ENCODE measurements around the gene CYP26A1.
A peak's percentile ranks its signal among the peaks of the same experiment; 100 is the strongest.

The CYP26A1 gene

GRCh38 chr10:93072225-93072712 is 1.4 kb upstream of the CYP26A1 start:
- Histone ChIP-seq H3K27me3 (peaks cover 81% of the 10 kb centered on the region), H3K4me3 (ENCODE audit: low read depth, low read length) (peak overlapping the region; percentile 25), H3K36me3 (no peaks in the 10 kb centered on the region), H3K4me1 (no peaks in the 10 kb centered on the region), H3K9me3 (no peaks in the 10 kb centered on the region)
- no peak for TF ChIP-seq CTCF (IDR thresholded peaks at IDR 0.05; ENCODE audit: low read depth, low read length)
- DNase-seq, result no peak

- H3K9me3 ChIP-seq, result no peaks in the 10 kb centered on the region
- H3K4me3 ChIP-seq (ENCODE audit: low read depth, low read length), result no peak overlapping the region
- H3K4me1 ChIP-seq, result no peaks in the 10 kb centered on the region
- H3K27me3 ChIP-seq, result peaks cover 81% of the 10 kb centered on the region
- no peak for DNase-seq
- TF ChIP-seq CTCF (IDR thresholded peaks at IDR 0.05; ENCODE audit: low read depth, low read length), result no peak
- H3K36me3 ChIP-seq, result no peaks in the 10 kb centered on the region
These were observed 767 bp upstream of the CYP26A1 start for GRCh38 chr10:93072713-93073538.

- peaks cover 72% of the 10 kb centered on the region for H3K27me3 ChIP-seq
- no peak for DNase-seq
- no peak for TF ChIP-seq CTCF (IDR thresholded peaks at IDR 0.05; ENCODE audit: low read depth, low read length)
These were observed 479 bp downstream of the CYP26A1 start for GRCh38 chr10:93074147-93074596.

GRCh38 chr10:93074597-93075368 is 1.1 kb downstream of the CYP26A1 start:
- no peaks in the 10 kb centered on the region for H3K4me1 ChIP-seq
- no peaks in the 10 kb centered on the region for H3K9me3 ChIP-seq
- no peak overlapping the region for H3K4me3 ChIP-seq (ENCODE audit: low read depth, low read length)
- no peak for TF ChIP-seq CTCF (IDR thresholded peaks at IDR 0.05; ENCODE audit: low read depth, low read length)
- H3K36me3 ChIP-seq, result no peaks in the 10 kb centered on the region
- DNase-seq, result no peak
- H3K27me3 ChIP-seq, result peaks cover 72% of the 10 kb centered on the region

More at GRCh38 chr10:93074147-93074596, 479 bp downstream of the CYP26A1 start:
- Histone ChIP-seq H3K4me3 (ENCODE audit: low read depth, low read length) (no peak overlapping the region), H3K36me3 (no peaks in the 10 kb centered on the region), H3K4me1 (no peaks in the 10 kb centered on the region), H3K9me3 (no peaks in the 10 kb centered on the region)

GRCh38 chr10:93075369-93076221 is 1.9 kb downstream of the CYP26A1 start:
- H3K36me3 ChIP-seq, result no peaks in the 10 kb centered on the region
- H3K9me3 ChIP-seq, result no peaks in the 10 kb centered on the region
- DNase-seq, result no peak
- no peaks in the 10 kb centered on the region for H3K4me1 ChIP-seq
- peaks cover 64% of the 10 kb centered on the region for H3K27me3 ChIP-seq
- no peak for TF ChIP-seq CTCF (IDR thresholded peaks at IDR 0.05; ENCODE audit: low read depth, low read length)
- no peak overlapping the region for H3K4me3 ChIP-seq (ENCODE audit: low read depth, low read length)
